PFSK-1 (cell line): ENCODE measurements around the gene TEX14.

Source experiments
- FOXP2 ChIP-seq: optimal IDR thresholded peaks from 2 replicates; pipeline ENCODE3; 2011; ENCODE audit warnings: borderline replicate concordance, control low read depth, inconsistent platforms; ENCODE audit not compliant: insufficient read depth; ENCODE audit errors: extremely low read length, extremely low read depth
- POLR2AphosphoS5 ChIP-seq: IDR thresholded peaks from 2 replicates; pipeline ENCODE4 v1.6.1; 2012; ENCODE audit warnings: low read depth, mild to moderate bottlenecking, control low read depth, low read length, moderate library complexity
- SIN3A ChIP-seq: IDR thresholded peaks from 2 replicates; pipeline ENCODE4 v1.6.1; 2012; ENCODE audit warnings: mild to moderate bottlenecking, low read length, moderate library complexity, borderline replicate concordance; ENCODE audit not compliant: insufficient read depth
- TAF1 ChIP-seq: IDR thresholded peaks from 2 replicates; pipeline ENCODE4 v1.6.1; 2012; ENCODE audit warnings: low read length, control low read depth, borderline replicate concordance; ENCODE audit not compliant: insufficient read depth
- TF ChIP-seq, protein P1 (sequence below), 2 experiments: IDR thresholded peaks; 2 replicates each; pipeline versions ENCODE4 v1.6.1 to v1.8.0; 2011 to 2012; ENCODE audit warnings: low read depth in 2 of 2, low read length in 2 of 2, control low read depth in 1 of 2, inconsistent platforms in 1 of 2, mild to moderate bottlenecking in 1 of 2, moderate library complexity in 1 of 2; ENCODE audit not compliant: insufficient read depth in 1 of 2

DNA sequence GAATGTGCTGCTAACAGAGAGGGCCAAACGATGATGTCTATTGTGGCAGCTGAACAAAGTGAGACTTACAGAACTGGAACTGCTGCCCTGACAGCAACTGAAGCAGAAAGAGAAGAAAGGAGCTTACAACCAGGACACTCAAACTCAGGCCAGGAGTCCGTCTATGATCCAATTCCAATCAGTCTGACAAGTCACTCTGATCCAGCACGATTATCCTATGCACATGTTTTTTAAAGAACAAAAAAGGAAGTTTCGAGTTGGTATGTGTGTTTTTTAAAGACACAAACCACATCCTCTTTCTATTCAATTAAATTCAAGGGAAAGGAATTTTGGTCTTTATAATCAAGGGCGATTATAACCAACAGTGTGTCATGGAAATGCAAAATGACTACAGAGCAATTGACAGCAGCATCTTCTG lies 135.0 kb downstream of the TEX14 start:
- TF ChIP-seq POLR2AphosphoS5, result no peak
- TF ChIP-seq FOXP2, result no peak
- TF ChIP-seq, protein P1, sequence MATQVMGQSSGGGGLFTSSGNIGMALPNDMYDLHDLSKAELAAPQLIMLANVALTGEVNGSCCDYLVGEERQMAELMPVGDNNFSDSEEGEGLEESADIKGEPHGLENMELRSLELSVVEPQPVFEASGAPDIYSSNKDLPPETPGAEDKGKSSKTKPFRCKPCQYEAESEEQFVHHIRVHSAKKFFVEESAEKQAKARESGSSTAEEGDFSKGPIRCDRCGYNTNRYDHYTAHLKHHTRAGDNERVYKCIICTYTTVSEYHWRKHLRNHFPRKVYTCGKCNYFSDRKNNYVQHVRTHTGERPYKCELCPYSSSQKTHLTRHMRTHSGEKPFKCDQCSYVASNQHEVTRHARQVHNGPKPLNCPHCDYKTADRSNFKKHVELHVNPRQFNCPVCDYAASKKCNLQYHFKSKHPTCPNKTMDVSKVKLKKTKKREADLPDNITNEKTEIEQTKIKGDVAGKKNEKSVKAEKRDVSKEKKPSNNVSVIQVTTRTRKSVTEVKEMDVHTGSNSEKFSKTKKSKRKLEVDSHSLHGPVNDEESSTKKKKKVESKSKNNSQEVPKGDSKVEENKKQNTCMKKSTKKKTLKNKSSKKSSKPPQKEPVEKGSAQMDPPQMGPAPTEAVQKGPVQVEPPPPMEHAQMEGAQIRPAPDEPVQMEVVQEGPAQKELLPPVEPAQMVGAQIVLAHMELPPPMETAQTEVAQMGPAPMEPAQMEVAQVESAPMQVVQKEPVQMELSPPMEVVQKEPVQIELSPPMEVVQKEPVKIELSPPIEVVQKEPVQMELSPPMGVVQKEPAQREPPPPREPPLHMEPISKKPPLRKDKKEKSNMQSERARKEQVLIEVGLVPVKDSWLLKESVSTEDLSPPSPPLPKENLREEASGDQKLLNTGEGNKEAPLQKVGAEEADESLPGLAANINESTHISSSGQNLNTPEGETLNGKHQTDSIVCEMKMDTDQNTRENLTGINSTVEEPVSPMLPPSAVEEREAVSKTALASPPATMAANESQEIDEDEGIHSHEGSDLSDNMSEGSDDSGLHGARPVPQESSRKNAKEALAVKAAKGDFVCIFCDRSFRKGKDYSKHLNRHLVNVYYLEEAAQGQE (IDR thresholded peaks at IDR 0.05; ENCODE audit: insufficient read depth in 1 of 2, low read depth in 2 of 2, low read length in 2 of 2), result no peak
- TF ChIP-seq TAF1, result no peak
- no peak for TF ChIP-seq SIN3A
